ENCODE results near the gene VILL. TPM values are rescaled to one million over a fixed set of nuclear protein-coding genes. Genes with fewer than 3 reads are reported as not detected.

Gene VILL
- 0.48 TPM for total RNA-seq

DNA sequence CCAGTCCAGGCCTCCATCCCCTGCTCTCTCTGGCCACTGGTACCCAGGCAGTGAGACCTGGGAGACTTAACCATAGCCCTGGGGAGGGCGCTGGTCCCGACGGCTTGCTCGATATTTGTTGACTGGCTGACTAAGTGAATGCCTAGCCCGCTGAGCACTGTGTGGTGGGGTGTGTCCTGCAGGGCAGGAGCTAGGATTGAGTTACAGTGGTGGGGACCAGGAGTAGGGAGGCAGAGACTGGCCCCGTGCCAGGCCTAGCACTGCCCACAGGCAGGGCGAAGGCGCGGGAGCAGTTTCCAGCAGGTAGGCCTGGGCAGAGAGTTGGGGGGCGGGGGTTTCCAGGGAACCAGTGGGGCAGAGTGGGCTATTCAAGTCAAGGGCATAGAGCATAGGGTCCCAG, at the start of gene VILL:
Gene VILL (plus strand): TSS at position 260 of the 400 bp plus-strand sequence. CDS start 2,887 bp downstream, outside the sequence.
- no peak for DNase-seq (ENCODE audit: low spot score)
- ATAC-seq, result no peak

DNA sequence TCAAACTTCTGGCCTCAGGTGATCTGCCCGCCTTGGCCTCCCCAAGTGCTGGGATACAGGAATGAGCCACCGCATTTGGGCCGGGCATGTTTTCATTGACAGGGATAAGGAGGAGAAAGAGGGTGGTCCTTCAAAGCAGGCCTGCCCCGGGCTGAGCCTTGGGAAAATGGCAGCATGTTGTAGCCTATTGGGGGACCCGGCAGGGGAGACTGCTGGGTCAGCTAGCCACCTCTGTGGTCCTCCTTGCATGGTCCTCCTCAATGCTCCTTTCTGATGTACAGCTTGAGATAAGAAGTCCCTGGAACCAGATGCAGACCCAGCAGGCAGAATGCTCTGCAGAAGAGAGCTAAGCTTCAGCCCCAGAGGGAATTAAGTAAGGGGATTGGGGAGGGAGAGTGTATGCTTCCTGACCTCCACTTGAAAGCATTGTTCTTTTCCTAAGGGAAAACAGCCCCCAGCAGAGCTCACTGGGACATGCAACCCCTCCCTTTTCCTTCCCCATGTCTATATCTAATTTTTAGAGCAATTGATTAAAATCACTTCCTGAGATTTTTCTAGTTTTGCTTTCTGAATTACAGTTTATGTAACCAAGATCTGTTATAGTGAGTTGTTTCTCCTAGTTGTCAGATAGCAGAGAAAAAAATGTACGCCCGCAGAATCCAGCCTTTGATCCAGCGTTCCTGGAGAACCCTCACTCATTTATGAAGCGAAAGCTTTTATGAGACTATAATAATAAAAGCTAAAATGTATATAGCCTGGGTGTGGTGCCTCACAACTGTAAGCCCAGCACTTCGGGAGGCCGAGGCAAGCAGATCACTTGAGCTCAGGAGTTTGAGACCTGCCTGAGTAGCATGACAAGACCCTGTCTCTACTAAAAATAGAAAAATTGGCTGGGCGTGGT, 48.7 kb upstream of the VILL start:
- ATAC-seq, result no peak
- DNase-seq (ENCODE audit: low spot score), result peak; percentile 40

DNA sequence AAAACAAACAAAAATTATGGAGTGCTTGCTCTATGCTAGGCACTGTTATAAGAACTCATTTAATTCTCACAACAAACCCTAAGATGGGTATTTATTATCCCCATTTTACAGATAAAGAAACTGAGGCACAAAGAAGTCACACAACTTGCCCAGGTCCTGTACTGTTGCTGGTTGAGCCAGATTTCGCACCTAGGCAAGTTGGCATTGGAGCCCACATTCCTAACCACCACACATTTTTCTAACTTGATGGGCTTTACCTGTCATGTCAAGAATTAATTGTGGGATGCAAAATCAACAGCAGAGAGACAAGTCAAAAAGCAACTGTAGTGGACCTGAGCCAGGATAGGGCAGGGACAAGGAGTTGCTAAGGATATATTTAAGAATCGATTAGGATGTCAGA, 47.9 kb upstream of the VILL start:
- DNase-seq (ENCODE audit: low spot score), result no peak
- ATAC-seq, result no peak

DNA sequence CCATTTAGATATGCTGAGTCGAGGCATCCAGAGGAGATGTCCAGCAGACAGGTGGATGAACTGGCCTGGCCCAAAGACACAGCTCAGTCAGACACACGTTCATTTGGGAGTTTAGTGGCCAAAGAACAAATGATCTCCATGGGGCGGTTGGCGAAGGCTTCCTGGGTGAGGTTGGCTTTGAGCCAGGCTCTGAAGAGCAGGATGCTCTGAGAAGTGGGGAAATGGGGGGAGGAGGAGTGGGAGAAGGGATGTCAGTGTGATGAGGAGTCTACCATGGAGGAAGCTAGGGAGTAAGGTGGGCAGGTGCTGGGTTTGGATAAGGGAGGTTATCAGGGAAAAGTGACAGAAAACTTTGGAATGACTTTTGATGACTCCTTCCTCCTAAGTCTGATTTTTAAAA, 47.5 kb upstream of the VILL start:
- DNase-seq (ENCODE audit: low spot score) (peak; percentile 41), ATAC-seq (no peak)

DNA sequence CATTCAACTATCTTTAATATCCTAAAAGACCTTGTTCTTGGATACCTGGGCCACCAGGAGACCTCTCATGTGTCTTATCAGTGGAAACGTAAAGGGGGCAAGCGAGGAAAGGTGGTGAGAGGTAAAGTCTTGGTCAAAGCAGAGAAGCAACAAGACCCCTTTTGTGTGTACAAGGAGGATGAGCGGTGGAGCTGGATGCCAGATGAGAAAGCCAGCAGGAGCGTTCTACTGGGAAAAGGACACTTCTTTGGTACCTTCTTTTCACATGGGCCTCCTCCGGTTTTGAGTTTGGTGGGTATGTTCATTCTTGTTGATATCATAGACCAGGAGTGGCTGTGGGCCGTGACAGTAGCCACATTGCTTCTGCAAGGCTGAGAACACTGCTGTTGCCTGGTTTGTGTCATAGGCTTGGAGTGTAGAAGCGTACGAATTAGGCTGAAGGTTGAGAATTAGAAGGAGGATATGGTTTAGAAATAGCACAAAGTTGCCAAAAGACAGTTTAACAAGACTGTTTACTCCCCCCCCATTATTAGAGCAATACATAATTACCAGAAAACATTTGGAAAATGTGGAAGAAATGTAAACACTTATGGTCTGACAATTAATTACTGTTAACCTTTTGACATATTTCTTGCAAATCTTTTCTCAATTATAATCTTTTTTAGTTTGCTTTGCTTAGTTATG, 46.8 kb upstream of the VILL start:
- DNase-seq (ENCODE audit: low spot score) (peak; percentile 38), ATAC-seq (no peak)

DNA sequence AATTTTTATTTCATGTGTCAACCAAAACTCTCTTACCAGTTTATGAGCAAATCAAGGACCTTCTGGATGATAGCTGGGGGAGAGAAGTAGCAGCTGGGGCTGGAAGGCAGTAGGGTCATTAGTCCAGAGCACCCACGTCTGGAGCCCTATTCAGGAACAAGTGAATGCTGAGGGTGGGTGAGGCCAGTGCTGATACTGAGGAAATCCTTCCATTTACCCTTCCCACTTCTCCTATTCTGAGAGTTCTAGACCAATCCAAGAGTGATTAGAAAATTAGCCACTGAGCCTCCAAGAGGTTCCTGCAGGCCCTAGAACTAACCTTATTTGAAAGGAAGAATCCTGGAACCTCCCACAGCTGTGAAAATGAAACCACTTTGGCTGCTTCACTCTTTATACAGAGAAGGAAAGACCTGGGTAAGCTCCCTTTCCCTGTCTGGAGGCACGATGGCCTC, 46.2 kb upstream of the VILL start:
- DNase-seq (ENCODE audit: low spot score) (peak; percentile 37), ATAC-seq (peak; percentile 76)

DNA sequence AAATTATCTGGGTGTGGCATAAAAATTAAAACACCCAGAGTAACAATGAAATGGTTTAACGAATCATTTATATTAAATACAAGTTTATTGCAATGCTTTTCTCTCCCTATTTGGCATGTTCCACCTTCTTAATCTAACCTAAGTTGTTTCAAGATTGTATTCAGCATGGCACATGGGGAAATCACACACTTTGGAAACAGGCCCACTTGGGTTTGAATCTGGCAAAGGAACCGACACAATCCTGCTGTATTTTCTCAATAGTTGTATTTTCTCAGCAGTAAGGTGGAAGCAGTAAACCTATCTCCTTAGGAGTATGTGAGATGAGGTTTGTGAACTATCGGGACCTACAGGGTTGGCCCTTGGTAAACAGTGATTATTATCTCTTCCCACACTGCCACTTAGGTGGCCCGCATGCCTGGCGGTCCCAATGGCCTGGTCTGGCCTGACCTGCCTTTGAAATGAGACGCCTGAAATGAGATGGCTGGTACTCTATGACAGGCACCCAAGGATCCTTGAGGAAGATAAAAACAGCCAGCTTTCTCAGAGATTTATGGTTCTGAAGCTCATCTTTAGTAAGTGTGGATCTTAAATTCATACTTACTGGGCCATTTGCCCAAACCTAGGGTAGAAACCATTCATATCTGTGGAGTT, 45.3 kb upstream of the VILL start:
- ATAC-seq (no peak), DNase-seq (ENCODE audit: low spot score) (peak; percentile 40)

DNA sequence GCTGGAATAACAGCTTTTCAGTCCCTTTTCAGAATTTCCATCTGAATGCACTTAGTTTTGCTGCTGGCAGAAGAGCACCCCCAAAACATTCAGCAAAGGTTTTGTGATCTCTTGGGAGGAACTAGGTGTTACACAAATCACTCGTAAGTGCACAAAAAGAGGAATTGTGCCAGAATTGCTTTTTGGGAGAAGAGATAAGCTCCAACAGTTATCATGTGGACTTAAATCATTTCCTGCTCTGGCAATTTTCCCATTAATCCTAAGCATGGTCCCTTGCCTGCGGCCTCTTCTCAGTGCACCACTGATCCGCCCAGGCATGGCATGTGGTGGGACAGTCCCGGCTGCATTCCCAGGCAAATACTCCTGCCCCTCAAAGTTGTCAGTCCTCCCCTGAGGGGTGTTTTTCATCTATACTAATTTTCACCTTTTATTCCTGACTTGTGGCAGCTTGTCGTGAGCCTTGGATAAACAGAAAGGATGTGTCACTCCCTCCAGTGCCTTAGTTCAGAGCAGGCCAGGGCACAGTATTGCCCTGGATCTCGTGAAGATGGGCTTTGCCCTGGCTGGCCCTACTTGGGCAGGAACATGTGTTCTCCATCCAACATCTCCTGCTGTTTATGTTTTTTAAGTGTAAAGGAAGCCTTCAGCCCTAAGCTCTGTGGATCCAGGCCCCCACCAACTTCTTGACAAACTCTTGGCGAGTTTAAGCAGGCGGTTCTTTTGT, 44.6 kb upstream of the VILL start:
- DNase-seq (ENCODE audit: low spot score) (peak; percentile 48), ATAC-seq (peak; percentile 54)

DNA sequence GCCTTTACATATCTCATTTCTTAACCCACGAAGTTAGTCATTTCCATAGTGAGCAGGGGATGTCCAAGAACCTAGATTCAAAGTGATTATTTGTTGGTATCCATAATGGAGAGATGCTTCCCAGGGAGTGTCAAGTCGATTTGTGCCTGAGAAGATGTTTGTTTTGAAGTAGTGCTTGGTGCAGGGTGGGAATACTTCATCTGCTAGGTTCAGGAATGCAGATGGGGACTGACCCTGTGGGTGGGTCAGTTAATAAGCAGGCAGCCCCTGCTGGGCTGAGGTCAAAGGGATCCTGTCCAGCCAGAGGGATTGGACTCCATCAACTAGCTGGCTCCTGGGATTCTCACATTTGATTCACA, 44.1 kb upstream of the VILL start:
- DNase-seq (ENCODE audit: low spot score), result peak; percentile 27
- no peak for ATAC-seq

DNA sequence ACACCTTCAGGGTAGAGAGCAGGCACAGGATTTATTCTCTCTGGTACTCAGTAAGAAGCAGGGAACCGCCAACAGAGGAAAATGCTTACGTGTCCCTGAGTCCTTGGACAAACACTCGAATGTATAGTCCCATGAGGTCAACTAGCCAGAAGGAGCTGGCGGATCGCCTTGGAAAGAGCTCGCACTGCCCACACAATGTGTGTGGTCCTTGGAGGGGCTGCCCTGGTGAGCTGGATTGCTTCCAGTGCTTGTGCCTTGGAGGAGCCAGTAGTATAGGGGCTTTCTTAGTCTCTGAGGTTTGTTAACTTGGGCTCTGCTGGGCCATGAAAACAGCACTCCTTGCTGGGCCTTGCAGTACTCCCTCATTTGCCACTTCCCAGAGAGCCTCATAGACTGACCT, 40.7 kb upstream of the VILL start:
- DNase-seq (ENCODE audit: low spot score), result peak; percentile 38

DNA sequence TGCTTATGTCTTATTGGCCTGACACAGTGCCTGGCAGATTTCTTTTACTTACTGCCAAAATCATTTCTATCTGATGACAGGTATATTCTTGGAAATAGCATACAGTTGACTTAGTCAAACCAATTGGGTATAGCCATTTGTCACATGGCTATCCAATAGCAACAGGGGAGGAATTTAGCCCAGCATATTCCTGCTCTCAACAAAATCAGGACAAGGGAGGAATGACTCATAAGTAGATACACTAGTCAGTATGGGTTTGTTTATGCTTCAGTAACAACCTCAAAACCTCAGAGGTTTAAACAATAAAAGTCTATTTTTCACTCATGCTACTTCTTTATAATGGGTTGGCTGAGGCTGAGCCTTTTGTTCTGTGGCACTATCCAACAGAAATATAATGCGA, 38.0 kb upstream of the VILL start:
- ATAC-seq (no peak), DNase-seq (ENCODE audit: low spot score) (no peak)

More for the DNA sequence above, 40.7 kb upstream of the VILL start:
- ATAC-seq, result no peak

DNA sequence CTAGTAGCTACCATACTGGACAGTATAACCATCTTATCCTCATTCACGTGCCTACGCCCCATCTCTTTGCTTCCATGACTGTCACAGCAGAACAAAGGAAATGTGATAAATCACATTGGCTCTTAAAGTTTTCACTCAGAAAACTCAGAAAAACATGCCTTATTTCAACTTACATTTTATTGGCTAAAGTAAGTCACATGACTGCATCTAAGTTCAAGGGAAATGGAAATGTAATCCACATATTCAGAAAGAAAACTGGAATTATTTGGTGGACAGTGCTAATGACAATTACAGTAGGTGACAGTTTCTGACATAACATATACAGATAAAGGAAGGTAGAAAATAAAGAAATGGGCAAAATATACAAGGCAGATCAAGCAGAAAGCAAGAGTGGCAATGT, 37.4 kb upstream of the VILL start:
- ATAC-seq (no peak), DNase-seq (ENCODE audit: low spot score) (no peak)

DNA sequence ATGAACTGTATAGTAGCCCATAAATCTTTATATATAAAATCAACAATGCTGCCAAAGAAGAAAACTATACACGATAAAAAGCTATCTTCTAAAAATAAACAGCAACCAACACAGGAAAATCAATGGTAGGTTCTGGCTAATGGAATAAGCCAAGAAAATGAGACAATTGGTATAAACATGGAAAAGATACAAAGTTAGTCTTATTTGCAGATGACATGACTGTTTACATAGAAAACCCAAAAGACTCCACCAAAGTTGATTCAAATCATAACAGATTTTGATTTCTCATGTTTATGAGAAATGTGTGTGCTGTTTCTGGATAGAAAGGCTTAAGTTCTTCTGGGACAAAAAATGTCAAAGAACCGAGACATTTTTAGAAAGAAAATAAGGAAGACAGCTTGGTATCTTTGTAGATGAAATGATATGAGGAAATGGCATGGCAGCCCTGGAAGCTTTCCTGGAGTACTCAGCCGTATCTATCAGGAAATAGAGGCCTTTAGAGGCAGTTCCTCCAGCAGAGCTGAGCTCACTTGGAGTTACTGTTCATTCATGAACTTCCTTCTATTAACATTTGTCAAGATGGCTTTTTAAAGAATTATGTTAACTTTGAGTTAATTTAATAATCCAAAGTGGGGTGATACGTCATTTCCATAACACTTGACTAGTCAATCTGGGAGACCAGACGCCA, 36.7 kb upstream of the VILL start:
- ATAC-seq (no peak), DNase-seq (ENCODE audit: low spot score) (no peak)

DNA sequence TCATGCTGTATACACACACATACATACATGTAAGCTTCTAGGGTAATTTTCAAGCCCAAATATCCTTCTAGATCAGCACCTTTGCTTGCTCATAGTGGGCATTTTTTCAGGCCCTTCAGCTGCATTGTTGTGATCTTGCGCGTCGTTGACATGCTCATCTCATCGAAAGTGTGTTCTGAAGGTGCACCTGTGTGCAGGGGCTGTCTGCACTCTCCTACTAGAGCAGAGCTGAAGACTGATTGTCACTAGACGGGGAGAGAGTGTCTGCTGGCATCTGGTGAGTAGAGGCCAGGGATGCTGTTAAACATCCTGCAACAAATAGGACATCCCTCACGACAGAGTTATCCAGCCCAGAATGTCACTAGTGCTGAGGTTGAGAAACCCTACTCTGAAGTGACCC, 35.7 kb upstream of the VILL start:
- DNase-seq (ENCODE audit: low spot score), result no peak

DNA sequence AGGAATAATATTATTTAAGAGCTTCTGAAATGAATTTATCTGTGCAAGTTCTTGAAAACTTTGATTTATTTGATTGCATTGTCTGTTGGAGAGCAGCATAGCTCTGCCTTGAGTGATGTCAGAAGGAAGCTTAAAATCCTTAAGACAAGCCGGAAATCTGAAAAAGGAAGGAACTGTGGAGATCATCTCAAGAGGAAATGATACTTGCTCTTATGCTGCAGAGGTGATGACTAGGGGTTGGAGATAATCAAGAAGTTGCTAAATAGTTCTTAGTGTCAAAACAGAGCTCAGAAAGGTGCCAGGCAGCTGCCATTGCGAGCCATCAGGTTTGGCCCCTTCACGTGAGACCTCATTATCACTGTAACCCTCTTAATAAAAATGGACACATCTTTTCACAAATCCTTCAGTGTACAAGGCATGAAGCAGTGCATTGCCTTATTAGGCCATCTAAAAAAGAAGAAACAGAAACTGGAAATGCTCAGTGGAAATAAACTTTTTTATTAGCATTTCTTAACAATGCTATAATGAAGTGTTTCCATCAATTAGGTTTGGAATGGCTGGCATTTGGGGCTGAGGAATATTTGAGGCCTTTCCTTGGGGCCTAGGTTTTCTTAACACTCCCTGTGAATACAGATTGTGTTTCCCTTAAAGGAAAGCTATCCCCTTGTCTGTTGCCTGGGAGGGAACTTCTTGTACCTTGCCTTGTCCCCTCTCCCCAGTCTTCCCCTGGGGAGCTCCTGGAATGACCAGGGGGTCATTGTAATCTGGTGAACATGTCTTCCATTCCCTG, 34.5 kb upstream of the VILL start:
- peak; percentile 45 for ATAC-seq
- DNase-seq (ENCODE audit: low spot score), result no peak

More for the DNA sequence above, 35.7 kb upstream of the VILL start:
- no peak for ATAC-seq

DNA sequence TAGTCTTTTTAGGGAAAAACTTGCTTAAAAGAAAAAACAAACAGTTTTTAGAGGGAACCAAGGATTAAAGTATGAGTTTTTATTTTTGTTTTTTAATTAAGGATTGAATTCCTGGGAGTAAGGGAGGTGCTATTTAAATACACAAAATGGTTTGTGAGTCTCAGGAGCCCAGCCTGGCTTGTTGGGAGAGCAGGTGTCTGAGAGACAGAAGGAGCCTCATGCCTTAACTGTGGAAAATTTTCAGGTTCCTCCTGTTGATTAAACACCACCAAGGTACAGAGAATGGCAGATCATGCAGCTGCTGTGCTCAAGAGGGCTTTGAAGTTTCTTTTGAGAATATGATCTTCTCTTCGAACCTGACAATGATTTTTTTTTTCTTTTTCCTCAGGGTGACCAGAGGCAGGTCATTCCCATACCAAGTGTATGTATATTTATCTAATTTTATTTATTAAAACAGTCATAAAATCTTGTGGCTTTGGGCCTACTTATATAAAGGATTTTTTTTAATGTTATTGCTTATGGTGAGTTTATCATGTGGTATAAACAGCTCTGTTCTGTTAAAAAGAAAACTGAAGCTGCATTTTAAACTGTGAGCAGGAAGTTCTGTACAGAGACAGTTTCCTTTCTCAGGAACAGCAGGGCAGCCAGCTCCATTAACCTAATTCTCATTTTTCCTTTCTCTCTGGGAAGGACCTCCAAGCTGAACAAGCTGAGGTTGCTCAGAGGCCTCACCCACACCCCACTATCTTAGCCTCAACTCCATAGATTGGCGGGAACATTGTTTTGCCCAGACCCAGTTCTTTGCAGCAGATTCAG, 33.7 kb upstream of the VILL start:
- DNase-seq (ENCODE audit: low spot score) (no peak), ATAC-seq (peak; percentile 36)

DNA sequence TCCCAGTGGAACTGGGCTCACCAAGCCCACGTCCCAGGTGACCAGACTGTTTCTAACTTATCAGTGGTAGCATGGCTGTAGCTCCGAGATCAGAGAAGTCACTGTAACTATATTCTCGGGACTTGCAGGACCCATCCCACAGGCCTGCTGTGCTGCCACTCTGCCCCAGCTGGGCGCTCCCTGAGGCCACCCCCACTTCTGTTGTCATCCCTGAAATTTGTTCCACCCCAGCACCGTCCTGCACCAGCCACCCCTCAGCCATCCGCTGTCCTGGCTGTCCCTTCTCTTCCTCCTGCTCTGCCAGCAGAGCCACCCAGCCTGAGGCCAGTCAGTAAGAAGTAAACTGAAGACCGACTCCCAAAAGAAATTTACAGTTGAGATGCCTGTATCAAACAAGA, 33.0 kb upstream of the VILL start:
- ATAC-seq (peak; percentile 16), DNase-seq (ENCODE audit: low spot score) (no peak)

DNA sequence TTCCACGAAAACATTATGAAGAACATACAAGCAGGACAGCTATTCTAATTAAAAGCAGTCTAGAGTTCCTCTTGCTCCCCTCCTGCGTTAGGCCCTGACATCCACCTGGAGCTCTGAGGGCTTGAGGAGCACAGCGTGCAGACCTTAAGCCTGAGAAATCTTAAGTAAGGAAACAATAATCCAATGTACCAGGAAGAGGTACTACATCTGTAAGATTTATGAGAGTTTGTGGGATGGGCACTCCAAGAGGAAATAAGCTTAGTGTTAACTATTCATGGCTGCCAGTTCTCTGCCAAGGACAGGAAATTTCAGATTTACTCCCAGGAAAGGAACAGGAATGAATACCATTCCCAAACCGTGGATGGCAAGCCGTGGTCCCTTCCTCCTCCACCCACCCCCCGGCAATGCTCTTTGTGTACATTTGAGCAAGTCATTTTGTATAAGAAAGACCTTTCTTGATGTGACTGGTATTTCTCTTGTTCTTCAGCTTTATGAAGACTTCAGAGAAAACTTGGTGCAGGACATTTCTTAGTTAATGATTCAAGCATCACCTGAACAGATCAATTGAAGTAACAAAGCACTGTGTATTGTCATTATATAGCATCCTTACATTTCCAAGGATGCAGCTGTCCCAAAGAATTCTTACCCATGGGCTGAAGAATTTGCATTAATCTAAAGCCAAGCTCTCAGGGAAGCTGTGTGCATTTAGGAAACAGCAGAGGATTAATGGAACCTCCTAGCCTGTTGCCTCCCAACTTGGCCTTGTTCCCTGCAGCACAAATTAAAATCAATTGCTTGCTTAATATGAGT, 28.8 kb upstream of the VILL start:
- ATAC-seq (peak; percentile 13), DNase-seq (ENCODE audit: low spot score) (peak; percentile 41)

Data from left lobe of liver (tissue), 2 donors.